ENCODE measurements around the gene TOP3B. TPM values are rescaled to one million over a fixed set of nuclear protein-coding genes. Genes with fewer than 3 reads are reported as not detected.

Gene TOP3B
- total RNA-seq, 1 donor from 2014 or later = 26.4 TPM

DNA sequence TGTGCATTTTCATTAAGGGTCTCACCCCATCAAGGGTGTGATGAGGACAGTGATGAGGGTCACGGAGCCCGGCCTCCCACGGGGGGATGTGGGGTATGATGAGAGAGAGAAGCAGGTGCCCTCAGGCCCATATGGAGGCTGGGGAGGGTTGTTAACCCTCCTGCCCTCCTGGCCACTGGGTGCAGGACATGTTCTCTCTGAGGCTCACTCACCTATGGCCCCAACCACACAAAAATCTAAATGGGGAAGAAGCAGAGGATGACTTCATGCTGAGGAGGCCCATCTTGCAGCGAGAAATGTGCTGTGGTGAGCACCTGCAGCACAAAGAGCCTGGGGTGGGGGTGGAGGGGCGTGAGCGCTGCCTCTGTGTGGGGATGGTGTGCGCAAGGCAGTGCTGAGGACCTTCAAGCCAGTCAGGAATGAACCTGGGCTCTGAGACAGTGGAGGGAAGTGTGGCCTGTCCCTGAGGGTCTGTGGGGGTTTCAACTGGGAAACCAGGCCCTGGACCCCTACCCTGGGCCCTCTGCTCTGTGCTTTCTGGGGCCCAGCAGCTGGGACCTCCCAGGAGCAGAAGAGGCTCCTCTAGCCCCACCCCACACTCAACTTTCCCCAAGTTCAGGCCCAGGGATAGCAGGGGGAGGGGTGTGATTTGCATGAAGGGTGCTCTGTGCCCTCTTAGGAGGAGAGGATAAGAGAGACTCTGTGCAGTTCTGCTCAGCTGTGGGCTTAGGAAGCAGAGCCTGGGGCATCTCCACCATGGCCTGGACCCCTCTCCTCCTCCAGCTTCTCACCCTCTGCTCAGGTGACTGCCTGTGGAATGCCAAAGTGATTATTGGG, 43.0 kb upstream of the TOP3B start:
- Histone ChIP-seq H3K4me3 (no peak overlapping the region), H3K27me3 (no peaks in the 10 kb centered on the region), H3K9me3 (no peaks in the 10 kb centered on the region), H3K36me3 (no peaks in the 10 kb centered on the region), H3K27ac (no peak overlapping the region), H3K4me1 (peaks cover 0 to 2% of the 10 kb centered on the region in 2 donors)
- intact Hi-C loops (cut with DNase I) = no loop called here
- TF ChIP-seq, protein P1, sequence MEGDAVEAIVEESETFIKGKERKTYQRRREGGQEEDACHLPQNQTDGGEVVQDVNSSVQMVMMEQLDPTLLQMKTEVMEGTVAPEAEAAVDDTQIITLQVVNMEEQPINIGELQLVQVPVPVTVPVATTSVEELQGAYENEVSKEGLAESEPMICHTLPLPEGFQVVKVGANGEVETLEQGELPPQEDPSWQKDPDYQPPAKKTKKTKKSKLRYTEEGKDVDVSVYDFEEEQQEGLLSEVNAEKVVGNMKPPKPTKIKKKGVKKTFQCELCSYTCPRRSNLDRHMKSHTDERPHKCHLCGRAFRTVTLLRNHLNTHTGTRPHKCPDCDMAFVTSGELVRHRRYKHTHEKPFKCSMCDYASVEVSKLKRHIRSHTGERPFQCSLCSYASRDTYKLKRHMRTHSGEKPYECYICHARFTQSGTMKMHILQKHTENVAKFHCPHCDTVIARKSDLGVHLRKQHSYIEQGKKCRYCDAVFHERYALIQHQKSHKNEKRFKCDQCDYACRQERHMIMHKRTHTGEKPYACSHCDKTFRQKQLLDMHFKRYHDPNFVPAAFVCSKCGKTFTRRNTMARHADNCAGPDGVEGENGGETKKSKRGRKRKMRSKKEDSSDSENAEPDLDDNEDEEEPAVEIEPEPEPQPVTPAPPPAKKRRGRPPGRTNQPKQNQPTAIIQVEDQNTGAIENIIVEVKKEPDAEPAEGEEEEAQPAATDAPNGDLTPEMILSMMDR (IDR thresholded peaks at IDR 0.05) = no peak
- no peak for DNase-seq (ENCODE audit: low spot score in 2 of 2)

DNA sequence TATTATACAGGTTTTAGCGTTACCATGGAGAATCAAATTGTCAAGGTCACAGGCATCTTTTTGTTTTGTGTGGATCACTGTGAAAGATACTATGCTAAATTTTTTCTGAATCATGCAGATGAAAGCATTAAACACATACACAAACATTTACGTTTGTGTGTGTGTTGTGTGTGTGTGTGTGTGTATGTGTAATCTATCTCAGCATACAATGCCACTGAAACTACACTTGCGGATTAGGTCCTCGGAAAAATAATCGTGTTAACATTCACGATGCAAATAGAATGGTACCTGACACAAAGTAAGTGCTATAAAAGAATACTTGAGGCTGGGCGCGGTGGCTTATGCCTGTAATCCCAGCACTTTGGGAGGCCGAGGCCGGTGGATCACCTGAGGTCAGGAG, 41.9 kb upstream of the TOP3B start:
- no peaks in the 10 kb centered on the region for H3K36me3 ChIP-seq
- no peak overlapping the region for H3K4me3 ChIP-seq
- no peak for DNase-seq (ENCODE audit: low spot score in 2 of 2)
- H3K4me1 ChIP-seq = no peaks in the 10 kb centered on the region
- H3K27me3 ChIP-seq = no peaks in the 10 kb centered on the region
- intact Hi-C loops (cut with DNase I) = no loop called here
- no peak overlapping the region for H3K27ac ChIP-seq
- TF ChIP-seq, protein P1 (IDR thresholded peaks at IDR 0.05) = no peak
- H3K9me3 ChIP-seq = no peaks in the 10 kb centered on the region

DNA sequence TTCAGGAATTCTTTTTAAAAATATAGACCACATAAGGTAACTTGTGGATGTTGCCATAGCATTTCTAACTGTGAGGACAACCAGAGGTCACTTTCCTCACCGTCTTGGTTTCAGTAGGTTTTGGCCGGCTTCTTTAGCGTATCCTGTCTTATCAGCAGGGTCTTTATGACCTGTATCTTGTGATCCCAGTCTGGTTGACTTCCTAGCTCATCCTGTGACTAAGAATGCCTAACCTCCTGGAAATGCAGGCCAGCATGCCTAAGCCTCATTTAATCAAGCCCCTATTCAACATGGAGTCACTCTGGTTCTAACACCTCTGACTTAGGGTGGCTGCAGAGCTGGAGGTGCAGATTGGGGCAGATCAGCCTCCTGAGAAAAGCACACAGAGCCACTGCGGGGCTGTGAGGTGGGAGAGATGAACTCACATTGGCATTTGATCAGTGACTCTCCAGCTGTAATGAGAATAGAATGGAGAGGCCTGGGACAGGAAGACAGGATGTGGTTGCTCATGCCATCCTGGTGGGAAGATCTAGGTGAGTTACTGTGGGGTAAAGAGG, 41.1 kb upstream of the TOP3B start:
- Histone ChIP-seq H3K4me3 (no peak overlapping the region), H3K9me3 (no peaks in the 10 kb centered on the region), H3K4me1 (no peaks in the 10 kb centered on the region), H3K36me3 (no peaks in the 10 kb centered on the region), H3K27me3 (no peaks in the 10 kb centered on the region), H3K27ac (no peak overlapping the region)
- TF ChIP-seq, protein P1 (IDR thresholded peaks at IDR 0.05) = no peak
- intact Hi-C loops (cut with DNase I) = no loop called here
- no peak for DNase-seq (ENCODE audit: low spot score in 2 of 2)

DNA sequence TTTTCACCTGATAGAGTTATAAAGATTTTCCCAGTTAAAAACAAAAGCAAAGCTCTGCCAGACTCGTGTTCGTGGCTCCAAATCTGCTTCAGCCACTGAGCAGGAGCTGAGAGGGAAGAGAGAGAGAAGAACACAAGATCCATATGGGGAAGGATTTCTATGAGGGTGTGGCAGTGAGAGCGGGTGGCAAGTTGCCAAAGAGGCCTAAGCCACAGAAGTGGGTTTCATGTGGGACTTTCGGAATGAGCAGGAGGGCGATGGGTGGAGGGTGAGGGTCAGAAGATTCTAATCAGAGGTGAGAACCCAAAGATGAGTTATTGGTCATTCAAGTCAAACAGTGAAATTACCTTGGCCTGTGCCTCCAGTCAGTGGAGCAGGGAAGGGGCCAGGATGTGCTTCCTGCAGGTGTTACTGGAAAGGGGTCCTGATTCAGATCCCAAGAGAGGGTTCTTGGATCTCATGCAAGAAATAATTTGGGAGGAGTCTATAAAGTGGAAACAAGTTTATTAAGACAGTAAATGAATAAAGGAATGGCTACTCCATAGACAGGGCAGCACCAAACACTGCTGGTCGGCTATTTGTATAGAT, 40.5 kb upstream of the TOP3B start:
- DNase-seq (ENCODE audit: low spot score in 2 of 2) = no peak
- no peaks in the 10 kb centered on the region for H3K4me1 ChIP-seq
- intact Hi-C loops (cut with DNase I) = no loop called here
- no peaks in the 10 kb centered on the region for H3K36me3 ChIP-seq
- no peaks in the 10 kb centered on the region for H3K27me3 ChIP-seq
- H3K27ac ChIP-seq = no peak overlapping the region
- TF ChIP-seq, protein P1 (IDR thresholded peaks at IDR 0.05) = no peak
- H3K9me3 ChIP-seq = no peaks in the 10 kb centered on the region
- H3K4me3 ChIP-seq = no peak overlapping the region

DNA sequence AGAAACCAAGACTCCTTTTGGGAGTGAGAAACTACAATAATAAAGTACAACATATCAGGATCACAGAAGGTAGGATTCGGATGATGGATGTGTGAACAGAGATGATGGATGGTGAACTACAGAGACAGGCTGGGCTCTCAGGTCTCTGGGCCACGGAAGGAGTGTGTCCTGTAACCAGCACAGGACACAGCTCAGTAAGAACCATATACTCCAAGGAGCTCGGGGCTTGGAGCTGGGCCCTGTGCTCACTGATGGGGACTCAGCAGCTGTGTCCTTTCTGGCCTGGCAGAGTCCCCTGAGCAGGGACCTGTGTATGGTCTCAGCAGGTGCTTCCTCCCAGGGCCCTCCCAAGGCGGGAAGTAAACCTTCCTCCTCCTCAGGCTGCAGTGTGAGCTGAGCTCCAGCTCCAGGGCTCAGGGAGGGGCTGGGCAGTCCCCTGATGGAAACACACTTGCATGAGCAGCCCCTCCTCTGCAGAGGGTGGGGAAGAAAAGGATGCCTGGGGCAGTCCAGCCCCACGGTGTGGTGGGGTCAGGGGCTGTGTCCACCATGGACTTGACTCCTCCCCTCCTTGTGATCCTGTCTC, 39.8 kb upstream of the TOP3B start:
- Histone ChIP-seq H3K4me3 (no peak overlapping the region), H3K27ac (no peak overlapping the region), H3K9me3 (no peaks in the 10 kb centered on the region), H3K27me3 (no peaks in the 10 kb centered on the region), H3K4me1 (no peaks in the 10 kb centered on the region), H3K36me3 (no peaks in the 10 kb centered on the region)
- TF ChIP-seq, protein P1 (IDR thresholded peaks at IDR 0.05) = no peak
- DNase-seq (ENCODE audit: low spot score in 2 of 2) = no peak
- intact Hi-C loops (cut with DNase I) = no loop called here

Data from ascending aorta (tissue), 2 donors.